NCI-H460 (cell line): ENCODE measurements around the gene NRXN3. TPM values are rescaled to one million over a fixed set of nuclear protein-coding genes. Genes with fewer than 3 reads are reported as not detected.

Experiments used
- DNase-seq: peaks from one replicate; pipeline ENCODE4 v3.0.0-alpha.2; 2016; ENCODE audit warnings: low read depth; ENCODE audit errors: extremely low read depth
- total RNA-seq: library from RNA; depleted of rRNA; stranded (reverse); fragments of >200 nt; shearing (Covaris generic); gene quantifications from 2 replicates; pipeline ENCODE4 v1.2.3, GENCODE V29; 2014

The NRXN3 gene
- total RNA-seq, 1 experiment from 2014 or later, result 6.6 TPM

DNA sequence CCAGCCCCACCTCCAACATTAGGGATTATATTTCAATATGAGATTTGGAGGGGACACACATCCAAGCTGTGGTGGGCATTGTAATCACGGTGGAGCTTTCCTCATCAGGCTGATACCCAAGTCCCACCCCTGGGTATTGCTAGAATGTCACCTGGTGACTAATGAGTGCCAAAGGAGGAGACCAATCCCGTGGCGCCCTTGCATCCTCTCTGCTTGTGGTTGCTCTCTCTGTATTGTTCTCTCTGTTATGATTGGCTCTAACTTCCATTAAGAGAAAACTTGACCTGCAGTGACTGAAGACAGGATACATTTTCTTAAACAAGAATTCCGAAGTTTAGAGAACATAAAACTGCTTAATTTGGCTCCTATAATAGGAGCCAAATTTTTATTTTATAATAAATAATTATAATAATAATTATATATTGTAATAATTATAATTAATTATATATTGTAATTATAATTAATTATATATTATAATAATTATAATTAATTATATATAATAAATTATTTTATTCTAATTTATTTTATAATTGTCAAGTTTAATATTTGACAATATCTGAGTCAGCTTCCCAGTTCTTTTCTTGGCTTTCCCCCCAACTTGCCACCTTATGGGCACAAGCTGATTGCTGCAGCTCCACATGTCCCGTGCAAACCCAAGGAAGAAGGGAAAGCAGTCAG, 1621.0 kb downstream of the NRXN3 start:
- no peak for DNase-seq

DNA sequence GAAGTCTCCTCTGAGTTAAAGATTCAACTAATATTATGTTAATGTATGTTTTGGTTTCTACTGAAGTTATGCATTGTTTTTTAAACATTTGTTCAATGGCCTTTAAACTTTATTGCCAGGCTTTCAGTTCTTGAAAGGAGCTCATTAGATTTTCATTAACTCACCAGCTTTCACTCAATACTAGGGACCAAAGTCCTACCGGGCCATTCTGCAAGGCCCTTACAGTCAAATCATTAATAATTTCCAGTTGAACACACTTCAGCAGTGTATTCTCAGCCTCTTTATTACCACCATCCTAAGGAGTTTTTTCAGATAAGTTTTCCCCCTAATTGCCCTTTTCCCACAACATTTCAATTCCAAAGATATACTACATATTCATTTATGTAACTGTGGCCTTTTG, 1631.9 kb downstream of the NRXN3 start:
- no peak for DNase-seq

GRCh38 chr14:79805636-79806035, 1635.5 kb downstream of the NRXN3 start:
- no peak for DNase-seq

DNA sequence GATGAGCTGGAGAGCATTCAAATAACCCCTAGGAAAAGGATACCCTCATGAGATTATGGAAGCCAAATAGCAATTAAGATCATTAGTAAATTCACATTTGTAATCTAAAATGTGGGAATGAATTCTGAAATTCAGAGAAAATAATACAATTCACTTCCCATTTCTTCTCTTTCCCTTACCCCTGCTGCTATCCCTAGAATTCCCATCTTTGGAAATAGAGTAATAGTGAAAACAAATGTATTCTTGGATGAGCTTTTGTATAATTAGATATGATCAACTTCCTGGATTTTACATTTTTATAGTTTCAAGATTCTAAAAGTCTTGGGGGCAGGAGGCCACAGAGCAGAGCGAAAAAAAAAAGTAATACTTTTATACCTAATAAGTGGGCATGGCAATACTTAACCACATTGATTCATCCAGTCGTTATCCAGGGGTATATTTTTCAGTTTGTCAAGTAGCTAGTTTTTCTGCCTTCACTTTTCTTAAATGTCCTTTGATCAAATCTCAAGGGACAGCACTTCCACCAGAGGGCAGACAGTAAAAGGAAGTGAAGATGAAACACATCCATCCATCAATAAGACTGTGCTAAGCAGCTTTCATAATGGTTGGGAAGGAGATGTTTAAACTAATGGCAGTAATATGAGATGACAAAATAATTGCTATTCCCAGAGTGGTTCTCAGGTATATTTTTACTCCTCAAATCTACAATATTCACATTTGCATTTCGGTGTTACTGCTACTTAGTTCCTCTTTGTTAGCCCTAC, 1639.9 kb downstream of the NRXN3 start:
- DNase-seq, result peak; percentile 23

DNA sequence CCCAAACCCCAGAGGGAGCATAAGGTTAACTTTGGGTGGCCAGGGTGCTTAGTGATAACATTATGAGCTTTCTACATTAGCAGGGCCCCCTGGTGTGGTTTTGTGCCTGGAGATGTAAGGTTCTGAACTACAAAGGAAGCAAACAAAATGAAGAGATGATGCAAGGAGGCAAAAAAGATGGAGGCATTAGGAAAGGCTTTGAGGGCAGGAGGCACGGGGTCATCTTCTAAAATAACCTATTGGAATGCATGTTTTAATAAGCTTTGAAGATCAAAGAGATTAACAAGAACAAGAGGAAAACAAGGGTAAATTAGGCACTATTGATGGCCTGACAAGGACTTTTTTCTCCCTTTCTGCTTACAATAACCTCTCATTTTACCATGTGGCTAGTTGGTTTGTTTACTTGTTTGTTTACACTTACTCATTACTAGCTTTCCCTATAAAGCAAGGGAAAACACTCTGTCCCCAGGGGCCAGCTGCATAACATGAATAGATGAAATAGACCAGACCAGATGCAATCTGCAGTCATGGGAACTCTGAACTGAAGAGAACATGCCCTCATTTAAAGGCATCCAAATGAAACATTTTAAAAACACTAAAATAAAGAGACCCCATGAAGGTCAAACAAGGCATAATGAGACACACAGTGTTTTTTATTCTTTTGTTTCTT, 1650.8 kb downstream of the NRXN3 start:
- DNase-seq, result no peak

DNA sequence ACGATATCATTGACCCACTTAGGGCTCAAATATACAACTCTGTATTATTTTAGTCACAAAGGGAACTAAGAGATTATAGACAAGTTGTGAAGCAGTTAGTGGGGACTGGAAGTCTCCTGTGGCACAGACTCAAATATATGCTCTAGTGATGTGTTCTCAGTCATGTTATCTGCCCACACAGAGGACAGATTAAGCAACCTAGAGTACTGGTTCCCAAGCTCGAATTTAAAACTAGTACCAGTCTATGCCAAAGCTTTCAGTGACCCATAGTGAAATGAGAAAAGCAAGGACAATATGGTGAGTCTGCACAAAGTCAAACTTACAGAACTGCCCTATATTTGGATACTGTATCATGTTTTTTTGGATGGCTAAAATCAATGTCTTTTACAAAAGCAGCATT, 1651.9 kb downstream of the NRXN3 start:
- no peak for DNase-seq

DNA sequence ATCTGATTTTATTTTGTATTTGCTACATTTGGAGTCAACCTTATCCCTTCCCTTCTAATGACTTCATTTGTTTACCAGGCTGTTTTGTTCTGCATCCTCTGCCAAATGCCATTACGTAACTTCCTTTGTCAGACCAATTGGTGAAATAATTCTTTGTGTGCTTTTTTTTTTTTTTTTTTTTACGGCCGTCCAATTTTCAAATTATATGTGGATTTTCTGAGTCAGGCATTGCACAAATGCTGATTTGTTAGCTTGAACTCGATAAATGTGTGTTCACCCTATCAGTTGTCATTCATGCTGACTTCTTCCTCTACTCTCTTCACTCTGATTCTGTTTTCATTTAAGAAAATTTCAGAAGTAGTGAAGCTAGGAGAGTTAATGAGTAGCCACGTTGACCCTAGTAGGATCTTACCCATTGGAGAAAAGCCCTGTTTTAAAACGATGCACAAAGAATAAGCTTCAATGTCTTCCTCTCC, 1654.9 kb downstream of the NRXN3 start:
- DNase-seq, result peak; percentile 38

- DNase-seq, result no peak
Observed at GRCh38 chr14:79826362-79826761, 1656.2 kb downstream of the NRXN3 start.

DNA sequence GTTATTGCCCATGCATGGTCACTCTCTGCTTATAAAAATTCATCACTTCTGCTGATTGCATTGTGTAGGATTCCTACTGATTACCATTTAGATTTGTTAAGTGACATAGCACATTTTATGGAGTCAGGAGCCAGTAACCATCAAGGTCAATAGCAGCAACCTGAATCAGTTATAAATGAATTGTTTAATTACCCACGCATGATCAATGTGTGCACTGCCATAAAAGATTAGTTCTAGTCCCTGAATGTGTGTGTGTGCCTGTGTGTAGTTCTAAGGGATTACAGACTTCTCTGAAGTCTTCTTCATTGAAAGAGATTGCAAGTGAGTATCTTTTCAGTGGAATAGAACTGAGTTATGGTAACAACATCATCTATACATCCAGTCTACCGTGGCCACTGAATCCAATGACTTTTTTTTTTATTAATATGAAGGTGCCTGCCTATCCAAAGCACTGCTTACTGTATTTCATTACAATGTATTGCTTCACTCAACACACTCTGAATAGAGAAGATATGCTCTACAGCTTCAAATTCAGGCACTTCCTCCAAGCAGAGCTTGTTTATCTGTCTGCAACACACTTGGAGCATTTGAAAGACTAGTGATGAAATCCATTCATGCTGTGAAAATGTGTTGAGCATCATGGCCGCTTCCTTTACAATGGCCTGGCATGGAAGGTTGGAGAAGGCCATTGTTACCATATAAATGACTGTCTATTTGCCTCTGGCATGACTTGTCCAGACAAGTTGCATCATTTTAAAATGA, 1659.4 kb downstream of the NRXN3 start:
- no peak for DNase-seq

DNA sequence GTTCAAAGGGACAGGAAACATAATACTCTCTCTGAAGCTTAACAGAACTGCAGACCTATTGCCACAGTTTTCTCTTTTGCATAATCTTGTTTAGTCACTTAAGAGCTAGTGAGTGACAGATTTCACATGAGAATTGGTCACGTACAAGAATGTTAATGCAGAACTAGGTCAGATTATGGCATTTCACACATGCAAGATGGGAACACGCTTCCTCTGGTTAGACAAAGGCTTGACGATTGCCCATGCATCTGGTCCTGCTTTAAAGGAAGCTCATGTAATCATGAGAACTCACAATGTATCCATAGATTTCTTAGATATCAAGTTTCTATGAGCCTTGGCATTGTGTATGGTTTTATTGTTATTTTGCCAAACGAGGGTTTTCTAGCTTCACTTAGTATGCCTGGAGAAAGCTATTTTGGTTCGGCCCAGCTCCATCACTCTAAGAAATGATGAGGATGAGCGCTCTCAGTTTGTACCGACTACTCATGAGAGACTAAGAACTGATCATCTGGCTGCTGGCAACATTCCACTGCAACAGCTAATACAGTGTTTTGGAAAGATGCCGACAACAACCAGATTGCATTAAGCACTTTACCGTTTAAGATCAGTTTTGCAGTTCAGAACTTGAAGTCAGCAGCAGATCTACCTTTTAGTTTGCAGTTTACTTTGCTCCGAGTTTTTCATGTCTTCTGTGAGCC, 1661.2 kb downstream of the NRXN3 start:
- DNase-seq, result no peak

DNA sequence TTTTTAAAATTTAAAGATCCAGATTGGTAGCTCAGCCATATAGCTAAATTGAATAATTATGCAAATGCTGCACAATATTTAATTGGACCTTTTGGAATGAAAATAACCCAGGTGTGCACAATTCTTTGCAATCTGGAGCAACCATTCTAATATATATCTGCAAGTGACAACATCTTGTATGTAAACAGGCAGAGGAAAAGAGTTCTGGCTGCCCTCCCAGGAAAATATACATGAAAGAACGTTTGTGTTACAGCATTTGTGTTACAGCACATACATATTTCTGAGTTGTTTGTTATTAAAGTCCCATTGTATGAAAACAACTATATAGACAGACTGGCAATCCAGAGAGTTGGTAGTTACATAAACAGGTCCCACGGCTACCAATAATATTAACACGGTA, 1663.6 kb downstream of the NRXN3 start:
- DNase-seq, result no peak

DNA sequence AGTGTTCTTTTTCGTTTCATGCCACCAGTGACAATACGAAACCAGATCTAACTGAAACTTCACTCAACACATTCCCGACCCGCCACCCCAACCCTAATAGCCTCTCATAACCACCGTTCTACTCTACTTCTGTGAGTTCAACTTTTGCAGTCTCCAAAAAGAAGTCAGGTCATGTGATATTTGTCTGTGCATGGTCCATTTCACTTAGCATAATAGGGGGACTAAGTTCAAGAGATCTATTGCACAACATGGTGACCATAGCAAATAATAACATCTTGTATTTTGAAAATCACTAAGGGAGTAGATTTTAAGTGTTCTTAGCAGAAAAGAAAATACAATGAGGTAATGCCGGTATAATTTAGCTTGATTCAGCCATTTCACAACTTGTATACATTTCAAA, 1664.7 kb downstream of the NRXN3 start:
- no peak for DNase-seq

DNA sequence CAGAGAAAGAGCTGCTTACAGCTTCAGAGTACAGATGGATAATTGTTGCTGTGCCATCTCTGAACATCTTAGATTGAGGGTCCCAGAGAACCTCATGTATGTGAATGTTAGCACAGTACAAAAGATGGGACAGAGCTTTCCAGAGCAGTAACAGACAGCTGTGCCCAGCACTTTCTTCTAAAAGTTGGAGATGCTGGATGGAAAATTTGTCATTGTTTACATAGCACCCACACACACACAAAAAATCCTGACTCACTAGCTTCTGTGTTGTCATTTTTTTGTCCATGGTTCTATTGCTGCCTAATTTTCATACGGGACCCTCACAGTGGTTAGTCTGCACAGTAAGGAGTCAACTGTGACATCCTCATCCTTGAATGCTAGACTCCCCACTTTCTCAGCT, 1666.4 kb downstream of the NRXN3 start:
- no peak for DNase-seq

DNA sequence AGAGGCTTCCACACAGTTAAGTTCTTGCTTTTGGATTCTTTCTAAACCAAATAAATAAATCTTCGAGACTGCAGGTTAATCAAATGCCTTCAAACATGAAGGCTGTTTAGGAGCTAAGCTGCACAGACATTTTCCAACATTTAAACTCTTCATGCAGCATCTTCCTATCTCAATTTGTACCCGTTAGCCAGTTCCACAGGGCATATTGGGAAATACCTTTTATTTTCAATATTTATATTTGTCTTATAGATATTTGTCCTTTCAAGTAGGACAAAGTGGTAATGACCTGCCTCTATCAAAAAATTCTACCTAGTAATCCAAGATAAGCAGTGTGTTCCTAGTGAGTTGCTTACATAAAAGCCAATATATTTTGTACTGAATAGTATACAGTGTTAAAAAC, 1667.5 kb downstream of the NRXN3 start:
- DNase-seq, result no peak

DNA sequence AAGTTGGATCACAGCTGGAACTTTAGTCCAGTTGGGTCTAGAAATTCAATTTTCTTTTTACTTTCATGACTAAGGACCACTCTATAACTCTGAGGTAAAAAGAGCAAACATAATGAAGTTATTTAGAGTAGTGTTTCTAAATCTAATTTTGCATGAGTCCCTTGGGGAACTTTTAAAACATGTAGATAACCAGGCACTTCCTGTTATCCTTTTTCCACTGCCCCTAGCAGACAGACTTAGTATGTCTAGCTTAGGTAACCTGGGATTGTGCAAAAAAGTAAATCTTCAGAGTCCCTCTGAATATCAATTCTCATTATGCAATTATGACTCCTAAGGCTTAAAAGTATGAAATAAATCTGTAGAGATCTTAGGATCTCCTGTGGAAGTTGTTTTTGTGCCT, 1669.9 kb downstream of the NRXN3 start:
- DNase-seq, result no peak

GRCh38 chr14:79840831-79841230, 1670.7 kb downstream of the NRXN3 start:
- no peak for DNase-seq

DNA sequence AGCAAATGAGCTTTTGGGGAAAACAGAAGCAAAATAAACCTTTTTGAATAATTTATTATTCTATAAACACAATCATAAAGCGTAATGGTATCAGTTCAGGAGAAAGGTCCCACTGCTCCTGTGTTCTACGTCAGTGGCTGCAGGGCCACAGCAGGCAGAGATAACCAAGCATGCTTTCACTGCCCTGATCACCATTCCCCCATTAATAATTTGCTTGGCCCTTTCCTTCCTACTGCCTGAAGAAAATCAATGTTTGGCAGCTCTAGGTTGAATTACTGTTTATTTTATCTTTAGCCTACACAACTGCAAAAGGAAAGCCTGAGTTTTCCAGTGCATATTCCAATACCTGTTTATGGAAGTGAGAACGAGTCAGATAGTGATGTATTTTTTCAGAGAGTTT, 1671.3 kb downstream of the NRXN3 start:
- no peak for DNase-seq

- DNase-seq, result peak; percentile 13
Observed at GRCh38 chr14:79842270-79842669, 1672.1 kb downstream of the NRXN3 start.

GRCh38 chr14:79852950-79853744, 1683.0 kb downstream of the NRXN3 start:
- DNase-seq, result no peak

DNA sequence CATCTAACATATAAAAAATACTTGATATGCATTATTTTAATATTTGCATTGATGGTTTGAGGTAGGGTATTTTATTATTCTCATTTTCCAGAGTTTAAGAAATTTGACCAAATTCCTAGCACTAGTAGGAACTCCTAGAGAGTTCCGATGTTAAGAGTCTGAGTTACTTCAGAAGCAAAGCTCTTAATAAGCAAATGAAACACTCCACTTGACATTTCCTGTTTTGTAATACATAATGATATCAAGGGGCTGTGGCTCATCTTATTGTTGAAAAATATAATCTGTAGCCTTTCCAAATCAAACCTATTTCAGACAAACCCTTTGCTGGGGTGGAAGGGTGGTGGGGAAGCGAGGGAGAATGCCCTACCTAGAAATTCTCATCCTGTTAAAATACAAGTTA, 1685.6 kb downstream of the NRXN3 start:
- no peak for DNase-seq
